ENCODE data around the gene RNF151.

RNF151 gene

GRCh38 chr16:1926271-1926670 lies 40.4 kb upstream of the RNF151 start:
- Histone ChIP-seq H3K4me1 (ENCODE audit: control insufficient read depth in 2 of 2, insufficient read depth in 1 of 2, low read depth in 1 of 2, low read length in 2 of 2) (peaks cover under 1 to 14% of the 10 kb centered on the region in 2 donors), H2BK5ac (ENCODE audit: low read length) (peak overlapping the region; percentile 43), H3K14ac (ENCODE audit: low read length) (no peak overlapping the region), H2BK15ac (ENCODE audit: low read length) (no peak overlapping the region), H3K4ac (ENCODE audit: low read length) (no peak overlapping the region), H2AK5ac (ENCODE audit: low read depth, low read length) (peak overlapping the region; percentile 86), H4K91ac (ENCODE audit: low read depth, low read length, poor library complexity) (no peak overlapping the region), H3K36me3 (replicated peaks in 1 of 2; ENCODE audit: control insufficient read depth in 2 of 2, insufficient read depth in 2 of 2, low read length in 2 of 2) (no peaks in the 10 kb centered on the region), H3K79me1 (ENCODE audit: low read depth, low read length) (no peaks in the 10 kb centered on the region), H3K9ac (ENCODE audit: low read depth, low read length, poor library complexity) (peak overlapping the region; percentile 12), H3K18ac (ENCODE audit: low read length) (no peak overlapping the region), H4K8ac (ENCODE audit: low read depth, low read length) (no peak overlapping the region), H2BK120ac (ENCODE audit: low read depth, low read length) (no peak overlapping the region), H3K27me3 (ENCODE audit: control insufficient read depth in 3 of 3, insufficient read depth in 3 of 3, low read depth in 1 of 3, low read length in 3 of 3) (peaks cover 0 to 54% (median 20%) of the 10 kb centered on the region in 3 experiments), H3K4me2 (ENCODE audit: insufficient read depth, low read length, poor library complexity, severe bottlenecking) (no peak overlapping the region), H2BK12ac (ENCODE audit: low read length) (no peak overlapping the region), H3K4me3 (ENCODE audit: low read length in 2 of 2) (no peak overlapping the region), H3K27ac (replicated peaks; ENCODE audit: low read length) (no peak overlapping the region), H2AFZ (ENCODE audit: low read length) (no peak overlapping the region), H3K23ac (ENCODE audit: low read depth, low read length, poor library complexity) (no peak overlapping the region), H3K9me3 (replicated peaks in 1 of 2; ENCODE audit: control insufficient read depth in 2 of 2, insufficient read depth in 1 of 2, low read depth in 1 of 2, low read length in 2 of 2) (peaks cover 0 to 3% of the 10 kb centered on the region in 2 donors)
- WGBS, 2 donors (ENCODE audit: extremely low coverage in 2 of 2, insufficient read length in 2 of 2, insufficient replicate concordance in 1 of 2), result no CpG with 5 or more reads among the region's 11 CpGs
- no peak for DNase-seq (ENCODE audit: low spot score)

- peak overlapping the region; percentile 29 to 43 for H3K4me3 ChIP-seq (ENCODE audit: low read length in 2 of 2)
These were observed 37.6 kb upstream of the RNF151 start for GRCh38 chr16:1929105-1929504.

GRCh38 chr16:1929578-1930337 lies 36.9 kb upstream of the RNF151 start:
- Histone ChIP-seq H3K27ac (replicated peaks; ENCODE audit: low read length) (no peak overlapping the region), H3K4ac (ENCODE audit: low read length) (peak overlapping the region; percentile 99), H3K4me1 (ENCODE audit: control insufficient read depth in 2 of 2, insufficient read depth in 1 of 2, low read depth in 1 of 2, low read length in 2 of 2) (peaks cover 4 to 6% of the 10 kb centered on the region in 2 donors), H4K91ac (ENCODE audit: low read depth, low read length, poor library complexity) (no peak overlapping the region), H4K8ac (ENCODE audit: low read depth, low read length) (peak overlapping the region; percentile 17), H3K23ac (ENCODE audit: low read depth, low read length, poor library complexity) (peak overlapping the region; percentile 98), H2BK5ac (ENCODE audit: low read length) (peak overlapping the region; percentile 53), H3K79me1 (ENCODE audit: low read depth, low read length) (no peaks in the 10 kb centered on the region), H3K9ac (ENCODE audit: low read depth, low read length, poor library complexity) (no peak overlapping the region), H3K4me2 (ENCODE audit: insufficient read depth, low read length, poor library complexity, severe bottlenecking) (peak overlapping the region; percentile 73), H3K18ac (ENCODE audit: low read length) (peak overlapping the region; percentile 95), H2BK15ac (ENCODE audit: low read length) (peak overlapping the region; percentile 99), H3K36me3 (replicated peaks in 1 of 2; ENCODE audit: control insufficient read depth in 2 of 2, insufficient read depth in 2 of 2, low read length in 2 of 2) (no peaks in the 10 kb centered on the region), H2AFZ (ENCODE audit: low read length) (peak overlapping the region; percentile 96), H3K4me3 (ENCODE audit: low read length in 2 of 2) (peak overlapping the region; percentile 29 to 65), H2BK12ac (ENCODE audit: low read length) (peak overlapping the region; percentile 90), H3K14ac (ENCODE audit: low read length) (peak overlapping the region; percentile 56), H2AK5ac (ENCODE audit: low read depth, low read length) (peak overlapping the region; percentile 95), H2BK120ac (ENCODE audit: low read depth, low read length) (peak overlapping the region; percentile 76), H3K27me3 (ENCODE audit: control insufficient read depth in 3 of 3, insufficient read depth in 3 of 3, low read depth in 1 of 3, low read length in 3 of 3) (peaks cover 0 to 26% (median 5%) of the 10 kb centered on the region in 3 experiments), H3K9me3 (replicated peaks in 1 of 2; ENCODE audit: control insufficient read depth in 2 of 2, insufficient read depth in 1 of 2, low read depth in 1 of 2, low read length in 2 of 2) (no peaks in the 10 kb centered on the region)
- DNase-seq (ENCODE audit: low spot score), result peak; percentile 79
- WGBS, 2 donors (ENCODE audit: extremely low coverage in 2 of 2, insufficient read length in 2 of 2, insufficient replicate concordance in 1 of 2), result no CpG with 5 or more reads among the region's 70 CpGs

More at GRCh38 chr16:1929105-1929504, 37.6 kb upstream of the RNF151 start:
- Histone ChIP-seq H2BK5ac (ENCODE audit: low read length) (peak overlapping the region; percentile 53), H3K27ac (replicated peaks; ENCODE audit: low read length) (no peak overlapping the region), H3K36me3 (replicated peaks in 1 of 2; ENCODE audit: control insufficient read depth in 2 of 2, insufficient read depth in 2 of 2, low read length in 2 of 2) (no peaks in the 10 kb centered on the region), H3K23ac (ENCODE audit: low read depth, low read length, poor library complexity) (peak overlapping the region; percentile 98), H3K9ac (ENCODE audit: low read depth, low read length, poor library complexity) (no peak overlapping the region), H2BK120ac (ENCODE audit: low read depth, low read length) (no peak overlapping the region), H3K4me1 (ENCODE audit: control insufficient read depth in 2 of 2, insufficient read depth in 1 of 2, low read depth in 1 of 2, low read length in 2 of 2) (peaks cover 4 to 6% of the 10 kb centered on the region in 2 donors), H3K4me2 (ENCODE audit: insufficient read depth, low read length, poor library complexity, severe bottlenecking) (peak overlapping the region; percentile 73), H3K79me1 (ENCODE audit: low read depth, low read length) (no peaks in the 10 kb centered on the region), H3K27me3 (ENCODE audit: control insufficient read depth in 3 of 3, insufficient read depth in 3 of 3, low read depth in 1 of 3, low read length in 3 of 3) (peaks cover 0 to 33% (median 7%) of the 10 kb centered on the region in 3 experiments), H3K14ac (ENCODE audit: low read length) (no peak overlapping the region), H2BK12ac (ENCODE audit: low read length) (no peak overlapping the region), H2AK5ac (ENCODE audit: low read depth, low read length) (no peak overlapping the region), H4K8ac (ENCODE audit: low read depth, low read length) (no peak overlapping the region), H2BK15ac (ENCODE audit: low read length) (peak overlapping the region; percentile 37), H3K4ac (ENCODE audit: low read length) (no peak overlapping the region), H3K9me3 (replicated peaks in 1 of 2; ENCODE audit: control insufficient read depth in 2 of 2, insufficient read depth in 1 of 2, low read depth in 1 of 2, low read length in 2 of 2) (no peaks in the 10 kb centered on the region), H2AFZ (ENCODE audit: low read length) (peak overlapping the region; percentile 96), H3K18ac (ENCODE audit: low read length) (peak overlapping the region; percentile 93), H4K91ac (ENCODE audit: low read depth, low read length, poor library complexity) (no peak overlapping the region)
- no CpG with 5 or more reads among the region's 11 CpGs for whole genome bisulfite sequencing, 2 donors (ENCODE audit: extremely low coverage in 2 of 2, insufficient read length in 2 of 2, insufficient replicate concordance in 1 of 2)
- DNase-seq (ENCODE audit: low spot score), result no peak

GRCh38 chr16:1930338-1930720 lies 36.3 kb upstream of the RNF151 start:
- H2AFZ ChIP-seq (ENCODE audit: low read length), result peak overlapping the region; percentile 96
- no peak overlapping the region for H3K27ac ChIP-seq (replicated peaks; ENCODE audit: low read length)
- peak overlapping the region; percentile 95 for H2AK5ac ChIP-seq (ENCODE audit: low read depth, low read length)
- H3K4me1 ChIP-seq (ENCODE audit: control insufficient read depth in 2 of 2, insufficient read depth in 1 of 2, low read depth in 1 of 2, low read length in 2 of 2), result peaks cover 4 to 7% of the 10 kb centered on the region in 2 donors
- H3K4ac ChIP-seq (ENCODE audit: low read length), result peak overlapping the region; percentile 99
- H2BK12ac ChIP-seq (ENCODE audit: low read length), result peak overlapping the region; percentile 90
- H3K9me3 ChIP-seq (replicated peaks in 1 of 2; ENCODE audit: control insufficient read depth in 2 of 2, insufficient read depth in 1 of 2, low read depth in 1 of 2, low read length in 2 of 2), result no peaks in the 10 kb centered on the region
- no peak overlapping the region for H4K91ac ChIP-seq (ENCODE audit: low read depth, low read length, poor library complexity)
- peaks cover 0 to 22% (median 5%) of the 10 kb centered on the region in 3 experiments for H3K27me3 ChIP-seq (ENCODE audit: control insufficient read depth in 3 of 3, insufficient read depth in 3 of 3, low read depth in 1 of 3, low read length in 3 of 3)
- H2BK5ac ChIP-seq (ENCODE audit: low read length), result no peak overlapping the region
- no peak overlapping the region for H3K4me2 ChIP-seq (ENCODE audit: insufficient read depth, low read length, poor library complexity, severe bottlenecking)
- no peaks in the 10 kb centered on the region for H3K79me1 ChIP-seq (ENCODE audit: low read depth, low read length)
- H3K9ac ChIP-seq (ENCODE audit: low read depth, low read length, poor library complexity), result no peak overlapping the region
- H3K4me3 ChIP-seq (ENCODE audit: low read length in 2 of 2), result no peak overlapping the region
- no peak for DNase-seq (ENCODE audit: low spot score)
- no peaks in the 10 kb centered on the region for H3K36me3 ChIP-seq (replicated peaks in 1 of 2; ENCODE audit: control insufficient read depth in 2 of 2, insufficient read depth in 2 of 2, low read length in 2 of 2)
- H3K23ac ChIP-seq (ENCODE audit: low read depth, low read length, poor library complexity), result peak overlapping the region; percentile 98
- peak overlapping the region; percentile 17 for H4K8ac ChIP-seq (ENCODE audit: low read depth, low read length)
- no CpG with 5 or more reads among the region's 10 CpGs for WGBS, 2 donors (ENCODE audit: extremely low coverage in 2 of 2, insufficient read length in 2 of 2, insufficient replicate concordance in 1 of 2)
- peak overlapping the region; percentile 95 for H3K18ac ChIP-seq (ENCODE audit: low read length)
- H3K14ac ChIP-seq (ENCODE audit: low read length), result peak overlapping the region; percentile 56
- peak overlapping the region; percentile 99 for H2BK15ac ChIP-seq (ENCODE audit: low read length)
- peak overlapping the region; percentile 76 for H2BK120ac ChIP-seq (ENCODE audit: low read depth, low read length)

Measured in neuronal stem cell (in vitro differentiated cells).